ENCODE data around the gene PIAS1.

GRCh38 chr15:68235022-68235421, 180.9 kb downstream of the PIAS1 start:
- TF ChIP-seq CTCF (IDR thresholded peaks at IDR 0.05; ENCODE audit: low read depth, low read length) (no peak), EZH2phosphoT487 (IDR thresholded peaks at IDR 0.05; ENCODE audit: low read depth) (no peak)
